Measurements from ENCODE around the gene LARGE1.
"Not testable (repeated sequence)": the region's sequence is repeated elsewhere in the genome, so short reads cannot be mapped to it uniquely, and the experiment has no call there.

The LARGE1 gene

DNA sequence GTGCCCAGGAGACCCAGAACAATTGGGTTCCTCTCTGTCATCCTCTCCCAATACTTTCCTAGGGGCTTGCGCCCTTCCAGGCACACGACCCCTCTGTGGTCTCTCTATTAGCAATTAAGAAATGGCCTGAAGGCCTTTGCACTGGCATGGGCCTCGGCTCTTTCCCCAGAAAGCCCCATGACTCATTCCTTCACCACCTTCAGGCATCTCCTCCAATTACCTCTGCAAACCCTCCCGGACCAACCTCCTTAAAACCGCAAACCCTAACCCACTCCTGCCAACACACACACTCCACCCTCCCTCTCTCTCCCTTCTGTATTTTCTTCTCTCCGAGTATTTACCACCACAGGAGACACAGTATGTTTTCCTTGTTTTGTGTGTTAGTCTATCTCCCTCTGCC lies 36.7 kb downstream of the LARGE1 start:
- no peak for DNase-seq

DNA sequence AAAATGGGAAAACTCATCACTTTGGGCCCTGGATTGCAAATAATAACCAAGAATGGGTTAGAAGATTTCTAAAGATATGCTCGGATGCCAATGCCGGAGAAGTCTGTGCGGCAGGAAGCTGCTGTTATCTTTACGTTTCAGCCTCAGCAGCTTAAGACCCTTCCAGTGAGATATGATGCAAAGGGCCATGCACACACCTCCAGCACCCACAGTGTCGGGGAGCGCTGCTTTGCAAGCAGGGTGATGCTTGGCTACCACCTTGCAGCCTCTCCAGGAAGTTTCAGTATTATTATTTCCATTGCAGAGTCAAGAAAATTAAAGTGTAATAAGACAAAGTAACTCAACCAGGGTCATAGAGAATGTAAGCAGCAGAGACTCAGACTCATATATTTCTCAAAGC lies 37.3 kb downstream of the LARGE1 start:
- DNase-seq, result no peak

DNA sequence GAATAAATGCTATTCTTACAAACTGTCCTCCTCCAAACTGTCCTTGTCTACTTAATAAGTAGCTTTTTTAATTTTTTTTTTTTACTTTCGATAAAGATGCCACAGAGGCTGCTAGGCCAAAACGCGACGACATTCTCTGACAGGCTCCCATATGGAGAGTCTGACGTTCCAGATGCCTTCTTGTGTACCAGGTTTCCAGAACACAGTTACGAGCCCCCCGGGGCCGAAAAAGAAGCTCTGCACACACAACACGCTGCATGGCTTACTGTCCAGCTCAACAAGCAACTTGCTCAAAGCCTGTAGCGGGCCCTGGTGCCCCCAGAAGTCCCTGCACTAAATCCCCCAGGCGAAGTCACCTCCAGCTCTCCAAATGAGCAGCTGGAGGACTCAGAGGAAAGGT lies 39.3 kb downstream of the LARGE1 start:
- no peak for DNase-seq

DNA sequence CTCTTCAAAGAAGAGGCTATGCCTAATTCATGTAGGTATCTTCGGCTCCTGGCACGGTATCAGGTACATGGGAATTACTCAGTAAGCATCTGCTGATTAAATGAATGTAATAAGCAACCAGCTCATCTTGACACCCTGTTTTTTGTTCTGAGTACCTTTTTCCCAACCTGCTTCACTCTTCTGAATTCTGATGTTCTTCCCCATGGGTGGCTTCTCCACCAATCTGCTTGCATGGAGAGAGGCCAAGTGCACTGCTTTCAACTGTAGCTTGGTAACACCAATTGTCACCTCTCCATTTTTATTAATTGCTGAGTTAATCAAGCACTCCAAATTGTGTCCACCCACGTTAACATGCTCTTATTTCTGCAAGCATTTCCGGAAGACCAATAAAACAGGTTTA lies 40.5 kb downstream of the LARGE1 start:
- DNase-seq, result no peak

DNA sequence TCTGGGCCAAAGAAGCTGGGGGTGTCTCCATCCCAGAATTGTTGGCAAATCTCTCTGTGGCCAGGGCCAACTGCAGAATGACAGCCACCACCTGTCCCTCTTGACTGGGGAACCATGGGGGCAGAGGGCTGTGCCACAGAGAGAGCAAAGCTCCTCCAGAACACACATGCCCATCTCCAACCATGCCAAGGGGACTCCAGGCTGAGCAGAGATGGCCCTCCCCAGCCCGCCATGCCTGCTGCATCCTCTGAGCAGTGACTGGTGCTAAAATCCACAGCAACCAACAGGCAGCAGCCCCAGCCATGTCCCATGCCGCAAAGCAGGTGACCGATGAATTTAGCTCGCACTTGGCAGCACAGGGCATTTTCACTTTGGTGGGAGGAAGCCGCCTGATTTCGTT lies 45.0 kb downstream of the LARGE1 start:
- no peak for DNase-seq

DNA sequence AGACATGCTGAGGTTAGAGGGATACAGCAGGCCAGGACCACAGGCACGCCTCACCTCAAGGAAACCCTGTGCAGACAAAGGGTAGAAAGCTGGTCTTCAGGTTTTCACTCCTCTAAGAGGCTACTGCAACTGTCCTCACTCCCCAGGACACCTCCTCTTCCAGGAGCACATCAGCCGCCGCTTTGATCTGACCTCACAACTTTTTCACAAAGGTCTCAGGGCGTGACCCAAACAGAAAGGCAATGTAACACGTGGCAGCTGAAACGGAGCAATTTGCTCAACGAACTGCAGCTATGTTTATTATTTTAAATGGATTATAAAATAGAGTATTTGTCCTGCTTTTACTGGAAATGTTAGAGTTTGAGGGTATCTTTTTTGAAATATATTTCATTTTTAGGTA lies 46.1 kb downstream of the LARGE1 start:
- DNase-seq, result no peak

DNA sequence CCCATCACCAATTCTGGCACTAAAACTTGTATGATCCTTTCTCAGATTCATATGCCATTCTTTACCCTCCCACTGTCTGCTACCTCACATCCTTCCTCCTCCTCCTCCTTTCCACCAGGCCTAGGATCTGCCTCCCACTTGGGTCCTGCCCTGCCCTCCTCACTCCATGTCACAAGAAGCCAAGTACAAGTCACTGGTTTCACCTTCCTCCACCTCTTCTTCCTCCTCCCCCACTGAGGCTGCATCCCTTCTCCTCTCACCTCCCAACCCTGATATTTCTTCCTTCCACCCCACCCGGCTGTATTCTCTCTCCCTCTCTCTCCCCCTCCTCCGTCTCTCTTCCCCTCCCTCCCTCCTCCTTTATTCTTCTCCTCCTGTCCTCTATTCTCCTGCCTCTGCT lies 46.6 kb downstream of the LARGE1 start:
- DNase-seq, result no peak

DNA sequence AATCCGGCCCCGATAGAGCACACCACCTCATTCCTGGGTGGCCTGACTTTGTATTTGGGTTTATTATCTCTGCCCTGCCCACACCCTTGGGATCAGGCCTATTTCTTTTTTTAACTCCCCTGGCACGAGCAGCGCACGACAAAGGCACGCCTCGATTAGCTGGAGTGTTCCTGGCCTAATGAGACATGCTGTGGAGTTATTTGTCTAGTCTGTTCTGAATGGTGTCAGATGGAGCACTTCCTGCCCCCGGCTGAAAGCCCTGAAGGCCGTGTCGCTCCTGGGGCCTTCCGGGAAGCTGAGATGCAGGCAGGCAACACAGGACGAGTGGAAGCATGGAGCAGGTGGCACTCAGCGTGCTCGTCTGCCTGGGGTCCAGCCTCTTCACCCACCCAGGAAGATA lies 47.1 kb downstream of the LARGE1 start:
- DNase-seq, result no peak

DNA sequence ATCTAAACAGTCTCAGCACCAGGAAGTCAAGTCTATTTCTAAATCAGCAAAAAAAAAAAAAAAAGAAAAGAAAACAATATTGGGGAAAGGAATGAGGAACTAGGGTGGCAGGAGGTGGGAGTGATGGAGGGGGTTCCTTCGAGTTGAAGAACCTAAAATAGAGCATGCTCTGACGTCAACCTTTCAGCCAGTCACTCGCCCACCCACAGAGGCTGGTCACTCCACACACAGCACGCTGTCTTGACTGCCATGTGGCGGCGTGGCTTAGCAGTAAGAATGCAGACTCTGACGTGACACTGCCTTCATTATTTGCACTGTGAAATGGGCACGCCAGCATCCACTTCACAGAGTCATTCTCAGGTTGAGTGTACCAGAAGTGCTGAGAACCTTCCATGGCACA lies 48.3 kb downstream of the LARGE1 start:
- no peak for DNase-seq

DNA sequence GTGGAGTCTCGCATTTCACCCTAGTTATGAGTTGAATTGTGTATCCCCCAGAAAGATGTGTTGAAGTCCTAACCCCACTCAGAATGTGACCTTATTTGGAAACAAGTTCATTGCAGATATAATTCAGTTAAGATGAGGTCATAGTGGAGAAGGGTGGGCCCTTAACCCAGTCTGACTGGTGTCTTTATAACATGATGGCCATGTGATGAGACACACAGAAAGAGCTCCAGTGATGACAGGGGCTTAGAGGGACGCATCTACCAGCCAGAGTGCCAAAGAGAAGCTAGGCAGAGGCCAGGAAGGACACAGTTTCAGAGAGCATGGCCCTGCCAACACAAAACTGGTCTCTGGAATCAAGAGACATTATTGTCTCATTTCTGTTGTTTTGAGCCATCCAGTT lies 50.3 kb downstream of the LARGE1 start:
- DNase-seq, result no peak

DNA sequence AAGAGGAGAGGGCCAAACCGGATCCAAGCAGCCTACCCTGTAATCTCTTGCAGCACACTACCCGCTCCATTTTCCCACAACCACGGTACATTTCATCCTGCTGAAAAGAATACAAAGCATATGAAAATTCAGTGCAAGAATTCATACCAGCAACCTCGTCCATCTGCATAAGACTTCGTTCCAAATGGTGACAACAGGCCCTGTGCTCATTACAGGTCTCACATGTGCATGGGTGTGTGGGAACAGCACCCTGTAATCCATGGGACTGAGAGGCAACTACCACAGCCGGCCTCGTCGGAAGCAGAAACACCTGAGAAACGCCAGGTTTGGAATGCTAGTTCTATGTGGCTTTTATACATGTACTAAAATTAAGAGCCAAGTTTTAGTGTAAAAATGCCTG lies 52.3 kb downstream of the LARGE1 start:
- DNase-seq, result no peak

DNA sequence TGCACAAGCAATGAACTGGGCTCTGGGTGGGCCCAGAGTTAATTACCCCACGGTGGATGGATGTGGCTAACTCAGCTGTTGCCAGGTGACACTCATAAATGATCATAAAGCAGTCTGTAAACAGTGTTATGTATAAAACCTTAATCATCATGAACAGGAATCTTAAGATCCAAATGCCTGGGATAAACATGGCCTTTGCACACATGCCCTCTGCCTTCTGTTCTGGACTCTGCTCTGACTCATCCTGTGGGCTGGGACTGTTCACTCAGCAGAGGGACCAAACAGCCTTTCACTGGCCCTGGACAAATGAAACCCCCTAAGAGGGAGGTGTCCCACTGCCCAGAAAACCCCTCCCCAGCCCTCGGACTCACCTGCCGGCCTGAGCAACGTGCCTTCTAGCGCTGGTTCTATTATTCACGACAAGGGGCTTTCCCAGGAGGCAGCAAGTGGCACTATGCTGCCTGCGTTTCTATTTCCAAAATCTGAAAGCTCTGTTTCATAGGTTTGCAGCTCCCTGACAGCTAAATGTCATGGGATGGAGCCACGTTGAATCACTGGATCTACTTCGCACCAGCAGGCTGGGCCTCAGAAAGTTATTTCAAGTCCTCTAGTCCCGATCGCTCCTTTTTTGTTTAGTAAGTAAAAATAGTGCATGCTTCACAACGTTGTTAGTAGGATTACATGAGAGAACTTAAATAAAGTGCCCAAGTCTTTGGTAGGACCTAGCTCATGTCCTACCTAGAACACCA lies 53.0 kb downstream of the LARGE1 start:
- no peak for DNase-seq

DNA sequence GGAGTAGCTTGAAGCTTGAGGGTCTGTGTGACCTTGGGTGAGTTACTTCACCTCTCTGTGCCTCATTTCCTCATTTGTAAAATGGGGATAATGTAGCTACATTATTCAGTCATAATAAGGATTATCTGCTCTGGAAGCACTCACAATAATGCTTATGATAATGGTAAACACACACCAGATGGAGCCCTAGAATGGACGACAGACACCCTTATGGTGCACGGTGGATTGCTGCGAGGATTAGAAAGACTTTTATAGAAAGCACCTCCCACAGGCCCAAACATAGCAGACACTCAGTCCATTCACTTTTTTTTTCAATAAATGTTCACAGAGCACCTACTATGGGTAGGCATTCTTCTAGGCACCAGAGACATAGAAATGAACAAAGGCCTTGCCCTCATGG lies 53.8 kb downstream of the LARGE1 start:
- no peak for DNase-seq

DNA sequence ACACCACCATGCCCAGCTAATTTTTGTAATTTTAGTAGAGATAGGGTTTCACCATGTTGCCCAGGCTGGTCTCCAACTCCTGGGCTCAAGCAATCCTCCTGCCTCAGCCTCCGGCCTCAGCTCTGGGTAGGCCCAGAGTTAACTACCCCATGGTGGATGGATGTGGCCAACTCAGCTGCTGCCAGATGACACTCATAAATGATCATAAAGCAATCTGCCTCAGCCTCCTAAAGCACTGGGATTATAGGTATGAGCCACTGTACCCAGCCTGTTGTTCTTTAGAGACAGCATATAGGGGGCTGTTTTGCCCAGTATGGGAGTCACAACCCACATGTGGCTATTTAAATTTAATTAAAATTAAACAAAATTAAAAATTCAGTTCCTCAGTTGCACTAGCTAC lies 54.3 kb downstream of the LARGE1 start:
- no peak for DNase-seq

DNA sequence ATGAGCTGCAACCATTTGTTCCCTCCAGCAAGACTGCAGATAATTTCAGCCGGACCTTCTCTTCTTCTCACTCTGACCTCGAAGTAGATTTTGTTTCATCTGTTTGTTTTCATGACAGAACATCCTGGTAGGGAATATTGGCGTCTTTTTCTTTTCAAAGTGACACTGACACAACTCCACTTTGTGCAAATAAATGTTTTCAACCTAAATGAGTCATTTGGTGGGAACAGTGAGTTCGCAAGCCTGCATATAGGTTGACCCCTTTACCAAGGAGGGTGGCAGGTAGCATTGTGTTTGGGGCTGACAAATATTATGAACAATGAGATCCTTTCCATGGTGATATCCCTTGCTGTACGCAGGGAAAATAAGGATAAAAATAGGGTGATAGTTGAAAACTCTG lies 55.0 kb downstream of the LARGE1 start:
- no peak for DNase-seq

DNA sequence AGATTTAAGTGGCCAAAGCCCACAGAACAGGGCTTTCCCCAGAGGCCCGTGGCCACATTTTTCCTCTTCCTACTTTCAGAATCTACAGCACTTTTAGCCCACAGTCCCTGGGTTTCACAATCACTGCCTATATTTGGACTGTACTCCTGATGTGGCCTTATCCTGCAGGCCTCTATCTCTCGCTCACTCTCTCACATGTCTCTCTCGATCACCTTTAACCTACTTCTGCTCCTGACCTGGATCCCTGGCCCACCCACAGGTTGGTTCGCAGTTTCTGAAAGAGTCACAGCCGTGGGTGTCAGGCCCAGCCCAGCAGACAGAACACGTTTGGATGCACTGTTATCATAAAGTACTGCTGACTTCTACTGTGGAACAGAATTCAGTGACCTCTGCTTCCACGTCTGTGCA lies 55.5 kb downstream of the LARGE1 start:
- DNase-seq, result no peak

DNA sequence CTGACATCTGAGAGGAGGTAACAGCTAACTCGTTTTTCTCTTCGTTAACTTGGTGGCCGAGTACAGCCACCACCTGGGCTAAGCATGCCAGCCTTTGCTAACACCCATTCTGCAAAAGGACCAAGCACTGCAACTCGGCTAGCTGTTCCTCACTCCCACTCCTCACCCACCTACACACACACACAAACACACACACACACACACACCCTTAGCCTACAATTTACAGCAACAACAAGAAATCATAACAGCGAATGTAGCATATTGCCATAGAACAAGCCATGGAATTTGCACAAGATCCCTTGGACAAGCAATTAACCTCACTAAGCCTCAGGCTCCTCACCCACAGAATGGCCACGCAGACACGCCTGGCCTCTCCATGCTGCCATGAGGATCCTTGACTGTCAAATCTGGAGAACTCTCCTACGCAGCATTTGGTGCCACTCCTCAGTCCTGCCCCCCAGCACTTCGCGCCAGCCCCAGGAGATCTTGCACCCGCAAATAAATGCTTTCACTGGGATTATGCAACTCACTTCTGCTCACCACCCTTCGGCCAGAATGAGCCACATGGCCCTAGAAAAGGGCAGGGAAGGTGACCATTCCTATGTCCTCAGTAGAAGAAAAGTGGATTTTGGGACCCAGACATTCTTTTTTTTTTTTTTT lies 58.9 kb downstream of the LARGE1 start:
- DNase-seq, result no peak

DNA sequence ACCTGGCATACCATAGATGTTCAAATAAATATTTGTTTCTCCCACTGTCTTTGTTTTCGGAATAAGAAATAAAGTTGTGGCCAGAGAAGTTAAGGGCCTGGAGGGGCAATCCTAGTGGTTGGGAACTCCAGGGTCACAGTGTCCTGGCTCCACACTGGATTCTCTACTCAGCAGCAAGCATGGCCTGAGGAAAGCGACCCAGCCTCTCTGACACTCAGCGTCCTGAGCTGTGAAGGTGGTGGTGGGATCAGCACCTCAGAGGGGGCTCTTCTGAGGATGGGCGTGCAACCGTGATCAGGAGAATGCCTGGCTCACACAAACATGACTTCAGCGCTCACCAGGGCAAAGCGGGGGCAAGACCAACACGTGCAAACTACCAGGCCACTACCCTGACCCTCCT lies 59.9 kb downstream of the LARGE1 start:
- no peak for DNase-seq

DNA sequence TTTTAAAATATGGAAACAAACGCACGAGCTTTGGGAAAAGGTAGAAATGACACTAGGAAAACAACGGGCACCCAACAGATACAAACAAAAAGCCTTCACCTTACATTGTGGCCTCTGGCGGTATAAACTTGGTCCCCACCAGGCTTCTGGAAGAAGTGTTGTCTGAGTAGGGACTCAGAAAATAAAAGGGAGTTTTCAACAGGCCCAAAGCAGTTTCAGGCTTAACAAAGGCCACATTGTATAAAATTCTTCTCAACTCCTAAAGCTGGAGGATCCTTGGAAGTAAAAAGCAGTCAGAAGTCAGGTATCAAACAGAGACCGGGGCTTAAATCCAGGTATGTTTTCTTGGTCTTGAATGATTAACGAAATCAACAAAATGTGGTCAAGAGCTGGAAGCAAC lies 61.0 kb downstream of the LARGE1 start:
- no peak for DNase-seq

DNA sequence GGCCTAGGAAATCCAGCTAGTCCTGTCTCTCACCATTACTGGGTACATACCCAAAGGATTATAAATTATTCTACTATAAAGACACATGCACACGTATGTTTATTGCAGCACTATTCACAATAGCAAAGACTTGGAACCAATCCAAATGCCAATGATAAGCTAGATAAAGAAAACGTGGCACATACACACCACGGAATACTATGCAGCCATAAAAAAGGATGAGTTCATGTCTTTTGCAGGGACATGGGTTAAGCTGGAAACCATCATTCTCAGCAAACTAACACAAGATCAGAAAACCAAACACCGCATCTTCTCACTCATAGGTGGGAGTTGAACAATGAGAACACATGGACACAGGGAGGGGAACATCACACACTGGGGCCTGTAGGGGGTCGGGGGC lies 61.6 kb downstream of the LARGE1 start:
- DNase-seq, result not testable (repeated sequence)

DNA sequence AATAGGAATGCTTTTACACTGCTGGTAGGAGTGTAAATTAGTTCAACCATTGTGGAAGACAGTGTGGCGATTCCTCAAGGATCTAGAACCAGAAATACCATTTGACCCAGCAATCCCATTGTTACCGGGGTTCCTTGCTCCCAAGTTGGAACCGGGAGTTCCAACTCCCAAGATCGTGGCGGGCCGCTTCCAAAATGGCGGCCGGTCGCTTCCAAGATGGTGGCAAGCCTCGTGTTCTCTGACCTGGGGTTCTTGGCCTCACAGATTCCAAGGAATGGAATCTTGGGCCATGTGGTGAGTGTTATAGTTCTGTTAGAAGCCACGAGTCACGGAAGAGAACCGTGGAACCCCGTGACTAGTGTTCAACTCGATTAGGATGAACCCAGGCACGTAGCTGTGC lies 62.5 kb downstream of the LARGE1 start:
- not testable (repeated sequence) for DNase-seq

DNA sequence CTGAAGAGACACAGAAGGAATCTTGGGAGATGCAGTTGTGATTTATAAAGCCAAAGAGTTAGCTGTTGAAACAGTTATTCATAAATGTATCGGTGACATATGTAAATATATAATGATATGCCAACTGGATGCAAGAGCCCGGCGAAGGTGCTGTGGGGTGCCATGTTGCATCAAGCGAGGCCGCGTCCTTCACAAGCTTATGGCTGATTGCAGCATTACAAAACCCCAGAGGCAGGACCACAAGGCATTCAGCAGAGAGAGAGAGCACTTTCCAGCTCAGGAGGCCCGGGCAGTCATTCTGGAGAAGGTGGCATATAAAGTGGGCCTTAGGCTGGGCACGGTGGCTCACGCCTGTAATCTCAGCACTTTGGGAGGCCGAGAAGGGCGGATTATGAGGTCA lies 65.6 kb downstream of the LARGE1 start:
- no peak for DNase-seq

DNA sequence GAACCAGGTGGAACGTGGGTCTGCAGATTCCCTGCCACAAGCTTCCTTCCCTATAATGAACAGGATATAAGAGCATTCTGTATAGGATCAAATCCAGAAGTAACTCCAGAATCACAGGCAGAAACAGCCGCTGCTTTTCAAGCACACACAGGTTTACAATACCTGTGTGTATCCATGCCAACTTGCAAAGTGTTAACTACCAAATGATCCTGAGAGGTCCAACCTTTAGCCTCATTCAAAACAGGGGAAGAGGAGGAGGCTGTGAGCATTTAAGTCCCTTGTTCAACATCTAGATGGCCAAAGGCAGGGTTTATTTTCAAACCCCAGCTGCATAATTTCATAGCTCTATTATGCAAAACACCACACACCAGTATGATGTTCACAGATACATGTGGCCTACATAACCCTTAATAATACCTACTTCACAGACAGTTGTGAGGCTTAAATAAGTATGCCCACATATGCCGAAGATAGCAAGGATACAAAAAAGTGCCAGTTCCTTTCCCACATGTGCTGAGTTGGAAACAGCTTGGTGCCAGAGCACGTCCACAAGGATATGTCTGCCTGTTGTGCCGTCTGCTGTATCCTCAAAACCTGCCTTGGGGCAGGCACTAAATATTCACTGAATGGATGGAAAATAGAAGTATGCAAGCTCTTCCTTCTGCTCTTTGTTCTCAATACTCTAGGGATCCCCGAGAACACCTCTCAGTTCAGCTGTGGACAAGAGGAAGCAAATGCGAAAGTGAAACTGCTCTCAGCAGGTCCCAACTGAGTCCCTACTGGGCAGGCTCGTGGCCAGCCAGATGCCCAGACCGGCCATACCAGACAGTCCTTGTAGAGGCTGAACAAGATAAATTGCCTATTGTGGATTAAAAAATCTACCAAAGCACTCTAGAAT lies 66.8 kb downstream of the LARGE1 start:
- DNase-seq, result no peak

DNA sequence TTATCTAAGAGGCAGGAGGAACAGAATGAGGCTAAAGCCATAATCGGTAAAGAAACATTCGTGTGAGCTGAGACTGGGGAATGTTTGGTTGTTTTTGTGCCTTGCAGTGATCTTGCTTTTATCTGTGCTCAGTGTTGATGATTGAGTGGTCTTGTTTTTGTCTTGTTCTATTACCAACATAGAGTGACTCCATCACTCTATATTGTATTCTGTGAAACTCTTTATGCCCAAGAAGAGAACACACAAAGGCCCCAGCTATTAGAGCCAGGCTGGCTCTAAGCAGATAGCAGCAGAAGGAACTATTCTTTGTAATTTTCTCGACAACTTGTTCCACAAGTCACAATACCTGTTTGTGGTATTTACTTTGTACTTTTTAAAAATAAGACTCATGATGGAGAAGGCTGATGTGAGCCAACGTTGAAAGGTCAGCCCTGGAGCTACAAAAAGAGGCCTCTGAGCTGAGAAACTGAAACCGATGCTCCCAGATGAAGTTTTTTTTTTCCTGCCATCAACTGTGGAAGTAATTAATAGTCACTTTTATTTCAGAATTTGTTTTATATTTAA lies 68.4 kb downstream of the LARGE1 start:
- no peak for DNase-seq
